ENCODE data around the gene SLC50A1.
"Not testable (repeated sequence)": the region's sequence is repeated elsewhere in the genome, so short reads cannot be mapped to it uniquely, and the experiment has no call there.

SLC50A1 gene

DNA sequence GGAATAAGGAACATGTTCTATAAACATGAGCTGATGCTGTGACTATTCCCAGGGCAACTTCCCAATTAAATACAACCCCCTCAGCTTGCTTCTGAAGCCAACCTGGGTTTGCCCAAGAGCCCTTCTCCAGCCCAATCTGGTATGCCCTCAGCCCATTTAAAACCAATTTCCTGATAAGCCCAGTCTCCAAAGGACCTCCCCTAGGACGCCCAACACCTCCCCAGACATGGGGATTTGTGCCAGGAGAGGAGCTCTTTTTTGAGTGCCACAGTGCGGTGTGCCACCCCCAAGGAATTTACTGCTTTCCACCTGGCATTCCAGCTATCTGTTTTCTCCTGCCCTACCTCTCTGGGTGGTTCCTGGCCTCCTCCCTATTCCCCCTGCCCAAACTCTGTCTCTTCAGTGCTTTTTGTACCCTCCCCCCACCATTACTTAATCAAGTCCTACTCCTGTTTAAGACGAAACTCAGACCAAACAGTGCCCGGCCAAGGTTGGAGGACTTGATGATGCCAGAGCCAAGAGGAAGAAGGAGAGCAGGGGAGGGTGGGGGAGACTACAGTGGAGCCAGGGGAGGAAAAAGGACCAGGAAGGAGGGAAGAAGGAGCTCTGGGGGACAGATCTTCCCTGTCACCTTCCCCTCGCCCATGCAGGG, 19.4 kb upstream of the SLC50A1 start:
- no peak for DNase-seq (ENCODE audit: low read depth, low spot score)

- DNase-seq (ENCODE audit: low read depth, low spot score) = no peak
These were observed 18.0 kb upstream of the SLC50A1 start for GRCh38 chr1:155117610-155118009.

DNA sequence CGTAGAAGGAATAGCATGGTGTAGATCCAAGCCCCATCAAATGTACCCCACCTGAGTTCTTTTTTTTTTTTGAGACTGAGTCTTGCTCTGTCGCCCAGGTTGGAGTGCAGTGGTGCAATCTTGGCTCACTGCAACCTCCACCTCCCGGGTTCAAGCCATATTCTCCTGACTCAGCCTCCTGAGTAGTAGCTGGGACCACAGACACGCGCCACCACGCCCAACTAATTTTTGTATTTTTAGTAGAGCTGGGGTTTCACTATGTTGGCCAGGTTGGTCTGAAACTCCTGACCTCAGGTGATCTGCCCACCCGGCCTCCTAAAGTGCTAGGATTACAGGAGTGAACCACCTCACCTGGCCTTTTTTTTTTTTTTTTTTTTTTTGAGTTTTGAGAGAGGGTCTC, 17.6 kb upstream of the SLC50A1 start:
- not testable (repeated sequence) for DNase-seq (ENCODE audit: low read depth, low spot score)

DNA sequence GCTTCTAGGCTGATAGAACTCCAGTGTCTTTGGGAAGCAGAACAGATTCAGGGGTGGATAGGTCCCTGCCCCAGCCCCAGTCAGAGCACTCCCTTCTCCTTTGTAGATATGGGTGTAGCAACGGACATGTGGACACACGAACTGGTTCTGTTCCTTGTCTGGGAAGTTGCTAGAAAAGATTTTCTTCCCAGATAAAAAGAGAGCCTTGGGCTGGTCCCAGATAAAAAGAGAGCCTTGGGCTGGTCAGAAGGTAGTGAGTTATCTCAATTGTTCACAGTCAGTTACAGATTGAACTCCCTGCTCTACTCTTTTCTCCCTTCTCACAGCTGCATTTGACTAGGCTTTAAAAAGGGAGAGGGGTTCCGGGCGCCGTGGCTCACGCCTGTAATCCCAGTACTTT, 15.4 kb upstream of the SLC50A1 start:
- DNase-seq (ENCODE audit: low read depth, low spot score) = no peak

DNA sequence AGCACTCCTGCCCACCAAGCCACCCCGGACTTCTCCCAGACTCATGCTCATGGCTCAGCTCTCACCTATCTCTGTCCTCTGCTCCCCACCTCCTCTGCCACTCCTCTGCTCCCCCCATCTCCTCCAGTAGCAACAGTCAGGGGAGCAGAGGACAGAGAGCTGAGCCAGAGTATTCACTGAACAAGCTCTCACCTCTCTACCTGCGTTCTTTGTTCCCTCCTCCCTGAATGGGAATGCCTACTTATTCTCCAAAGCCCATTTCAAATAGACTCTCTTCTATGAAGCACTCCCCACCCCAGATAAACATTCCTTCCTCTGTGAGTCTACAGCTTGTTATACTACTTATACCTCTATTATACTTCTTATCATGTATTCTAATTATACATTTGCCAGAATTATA, 14.4 kb upstream of the SLC50A1 start:
- no peak for DNase-seq (ENCODE audit: low read depth, low spot score)

DNA sequence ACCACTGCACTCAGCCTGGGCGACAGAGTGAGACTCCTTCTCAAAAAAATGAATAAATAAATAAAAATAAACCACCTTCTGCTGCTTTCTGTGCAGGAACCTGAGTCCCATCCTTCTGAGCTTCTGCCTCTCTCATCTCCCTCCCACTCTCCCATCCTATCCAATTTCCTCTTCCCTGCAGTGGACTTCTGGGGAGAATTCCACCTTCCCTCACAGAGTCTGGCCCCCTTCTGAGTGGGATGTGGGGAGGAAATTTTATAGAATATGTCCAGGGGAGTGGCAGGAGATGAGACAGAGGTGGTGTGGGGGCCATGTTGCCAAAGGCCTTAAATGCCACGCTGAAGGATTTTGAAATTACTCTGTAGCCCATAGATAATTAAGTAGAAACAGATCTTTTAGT, 13.3 kb upstream of the SLC50A1 start:
- DNase-seq (ENCODE audit: low read depth, low spot score) = no peak

GRCh38 chr1:155123801-155124200, 11.9 kb upstream of the SLC50A1 start:
- DNase-seq (ENCODE audit: low read depth, low spot score) = no peak

DNA sequence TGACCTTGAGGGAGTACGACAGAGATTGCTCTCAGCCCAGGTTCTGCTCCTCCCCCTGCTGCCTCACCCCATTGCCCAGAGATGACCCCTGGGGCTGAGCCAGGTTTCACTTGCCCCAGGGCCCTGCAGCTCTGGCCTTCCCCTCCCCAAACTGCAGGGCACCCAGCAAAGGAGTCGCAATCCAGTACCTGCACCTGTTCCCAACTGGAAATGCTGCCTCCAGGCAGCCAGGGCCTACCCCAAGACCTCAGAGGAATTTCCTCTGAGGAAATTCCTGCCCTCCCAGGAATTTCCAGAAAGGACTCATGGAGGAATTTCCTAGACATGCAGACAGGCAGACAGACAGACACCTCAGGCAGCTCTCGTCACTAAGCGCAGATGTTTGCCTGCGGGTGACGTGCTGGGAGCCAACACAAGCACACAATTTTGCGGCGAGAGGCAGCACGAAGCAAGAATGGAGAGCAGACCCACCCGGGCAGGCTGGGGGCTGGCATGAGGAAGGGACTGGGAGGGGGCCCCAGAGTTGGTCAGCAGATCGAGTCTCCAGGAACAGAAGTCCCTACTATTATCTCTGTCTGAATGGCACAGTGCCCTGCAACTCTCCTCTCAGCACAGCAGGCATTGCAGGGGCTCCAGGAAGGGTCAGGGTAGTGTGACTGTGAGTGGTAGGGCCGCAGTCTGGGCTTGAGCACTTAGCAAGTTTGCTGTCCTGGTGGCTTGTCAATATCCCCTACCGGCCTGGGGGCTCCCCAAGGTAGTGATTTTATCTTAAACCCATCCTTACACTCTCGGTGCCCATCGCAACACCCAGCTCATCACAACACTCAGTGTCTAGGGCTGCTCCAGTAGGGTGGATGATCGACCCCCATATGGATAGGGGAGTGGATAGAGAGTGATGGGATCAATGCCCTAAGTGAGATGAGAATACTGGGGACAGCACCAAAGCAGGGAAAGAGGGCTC, 10.9 kb upstream of the SLC50A1 start:
- peak; percentile 54 for DNase-seq (ENCODE audit: low read depth, low spot score)

DNA sequence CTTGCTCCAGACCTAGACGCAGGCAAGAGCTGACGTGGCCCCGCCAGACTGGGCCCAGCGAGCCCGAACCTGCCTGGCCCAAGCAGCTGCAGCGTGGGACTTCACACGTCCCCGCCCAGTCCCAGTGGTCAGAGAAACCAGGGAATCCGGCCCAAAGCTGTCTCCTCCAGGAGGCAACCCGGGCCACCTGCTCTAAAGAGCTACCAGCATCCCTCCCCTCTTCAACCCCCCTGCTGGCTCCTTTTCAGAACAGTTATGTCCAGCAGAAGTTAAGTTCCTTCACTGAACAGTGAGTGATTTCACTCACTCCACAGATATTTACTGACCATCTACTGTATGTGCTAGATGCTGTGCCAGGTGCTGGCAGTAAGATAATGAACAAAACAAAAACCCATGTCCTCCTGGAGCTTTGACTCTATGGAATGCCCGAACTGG, 10.1 kb upstream of the SLC50A1 start:
- DNase-seq (ENCODE audit: low read depth, low spot score) = peak; percentile 9

DNA sequence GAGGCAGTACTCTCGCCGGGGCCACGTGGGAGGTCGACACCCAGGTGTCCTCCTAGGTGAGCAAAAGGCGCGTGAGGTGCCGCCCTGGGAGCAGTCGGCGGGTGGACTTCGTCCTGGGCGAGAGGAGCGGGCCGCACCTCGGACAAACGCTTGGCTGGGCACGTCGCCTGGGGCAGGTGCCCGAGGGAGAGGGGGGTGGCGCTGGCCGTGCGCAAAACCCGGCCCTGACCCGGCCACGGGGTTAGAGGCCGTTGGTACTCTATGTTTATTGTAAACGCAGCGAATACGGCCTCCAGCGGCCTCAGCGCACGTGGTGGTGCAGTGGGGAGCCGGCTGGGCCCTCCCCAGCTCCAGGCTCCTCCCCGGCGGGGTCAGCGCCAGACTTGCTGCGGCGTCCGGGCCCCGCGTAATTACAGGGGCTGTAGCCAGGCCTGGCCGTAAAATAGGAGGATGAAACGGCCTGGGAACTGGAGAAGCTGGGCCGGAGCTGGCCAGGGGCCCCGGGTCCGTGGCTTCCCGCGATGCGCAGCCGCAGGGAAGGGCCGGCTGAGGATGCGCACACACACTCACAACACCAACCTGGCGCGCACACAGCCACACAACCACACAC, 9.6 kb upstream of the SLC50A1 start:
- DNase-seq (ENCODE audit: low read depth, low spot score) = peak; percentile 52

DNA sequence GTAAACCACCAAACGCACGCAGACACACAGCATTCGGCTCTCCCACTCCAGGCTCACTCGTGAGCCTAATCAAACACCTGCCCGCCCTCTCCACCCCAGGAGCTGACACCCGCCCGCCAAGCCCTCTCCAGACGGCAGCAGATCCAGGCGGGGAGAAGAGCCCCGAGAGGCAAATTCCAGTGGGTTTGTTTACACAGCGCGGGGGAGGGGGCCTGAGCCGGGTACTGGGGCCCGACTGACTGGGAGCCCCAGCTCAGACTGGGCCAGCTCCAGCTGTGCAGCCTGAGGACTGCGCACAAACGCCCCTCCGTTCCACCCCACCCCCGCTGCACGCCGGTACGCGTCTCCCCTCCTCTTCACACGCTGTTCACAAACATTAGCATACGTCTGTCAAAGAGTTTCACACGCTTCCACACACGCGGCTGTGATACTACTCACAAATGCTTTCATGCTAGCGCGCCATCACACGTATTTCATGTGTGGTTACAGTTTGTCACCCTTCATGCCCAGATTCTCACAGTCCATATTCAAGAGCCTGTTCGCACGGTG, 9.0 kb upstream of the SLC50A1 start:
- DNase-seq (ENCODE audit: low read depth, low spot score) = peak; percentile 60

GRCh38 chr1:155127105-155127966, 8.3 kb upstream of the SLC50A1 start, which contains the start of gene EFNA1:
Gene EFNA1, plus strand, starts transcription at chr1:155127876. Its CDS starts 102 bp downstream, at chr1:155127978.
- peak; percentile 78 for DNase-seq (ENCODE audit: low read depth, low spot score)

- no peak for DNase-seq (ENCODE audit: low read depth, low spot score)
These were observed 7.5 kb upstream of the SLC50A1 start for GRCh38 chr1:155127967-155128754.

GRCh38 chr1:155128755-155129473, 6.7 kb upstream of the SLC50A1 start:
- peak; percentile 26 for DNase-seq (ENCODE audit: low read depth, low spot score)

DNA sequence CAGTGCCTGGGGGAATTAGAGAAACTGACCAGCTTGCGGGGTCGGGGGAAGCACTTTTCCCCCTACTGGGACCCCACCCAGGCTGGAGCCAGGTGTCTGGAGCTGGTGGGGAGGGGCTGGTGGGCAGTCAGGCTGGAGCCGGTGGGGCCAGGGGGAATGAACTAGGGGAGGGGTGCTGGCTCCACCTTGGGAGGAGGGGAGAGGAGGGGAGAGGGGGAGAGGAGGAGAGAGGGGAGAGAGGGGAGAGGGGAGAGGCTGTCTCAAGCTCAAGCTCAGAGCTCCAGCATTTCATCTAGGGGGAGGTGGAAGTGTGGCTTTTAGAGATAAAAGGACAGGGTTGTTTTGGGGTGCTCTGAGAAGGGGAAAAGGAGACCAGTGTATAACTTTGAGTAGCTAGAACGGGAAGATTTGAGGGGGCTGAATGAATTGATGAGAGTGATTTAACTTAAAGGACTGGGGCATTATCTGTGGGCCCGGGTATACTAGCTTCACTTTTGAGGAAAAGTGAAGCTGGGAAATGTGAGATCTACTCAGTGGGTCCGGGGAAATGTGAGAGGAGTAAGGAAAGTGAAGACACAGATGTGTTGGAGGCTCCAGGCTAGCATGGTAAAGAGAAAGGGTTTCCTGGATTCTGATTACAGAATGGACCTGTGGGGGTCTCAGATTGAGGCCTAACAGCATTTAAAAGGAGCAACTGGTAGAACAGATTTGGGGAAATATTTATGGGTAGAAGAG, 5.2 kb upstream of the SLC50A1 start:
- no peak for DNase-seq (ENCODE audit: low read depth, low spot score)

DNA sequence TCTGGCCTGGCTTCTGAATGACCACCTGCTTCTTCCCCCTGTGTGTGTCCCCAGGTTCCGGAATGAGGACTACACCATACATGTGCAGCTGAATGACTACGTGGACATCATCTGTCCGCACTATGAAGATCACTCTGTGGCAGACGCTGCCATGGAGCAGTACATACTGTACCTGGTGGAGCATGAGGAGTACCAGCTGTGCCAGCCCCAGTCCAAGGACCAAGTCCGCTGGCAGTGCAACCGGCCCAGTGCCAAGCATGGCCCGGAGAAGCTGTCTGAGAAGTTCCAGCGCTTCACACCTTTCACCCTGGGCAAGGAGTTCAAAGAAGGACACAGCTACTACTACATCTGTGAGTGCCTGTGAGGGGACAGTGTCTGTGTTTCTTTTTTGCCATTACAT, 4.4 kb upstream of the SLC50A1 start:
- no peak for DNase-seq (ENCODE audit: low read depth, low spot score)

GRCh38 chr1:155131856-155132255, 3.8 kb upstream of the SLC50A1 start:
- DNase-seq (ENCODE audit: low read depth, low spot score) = no peak

DNA sequence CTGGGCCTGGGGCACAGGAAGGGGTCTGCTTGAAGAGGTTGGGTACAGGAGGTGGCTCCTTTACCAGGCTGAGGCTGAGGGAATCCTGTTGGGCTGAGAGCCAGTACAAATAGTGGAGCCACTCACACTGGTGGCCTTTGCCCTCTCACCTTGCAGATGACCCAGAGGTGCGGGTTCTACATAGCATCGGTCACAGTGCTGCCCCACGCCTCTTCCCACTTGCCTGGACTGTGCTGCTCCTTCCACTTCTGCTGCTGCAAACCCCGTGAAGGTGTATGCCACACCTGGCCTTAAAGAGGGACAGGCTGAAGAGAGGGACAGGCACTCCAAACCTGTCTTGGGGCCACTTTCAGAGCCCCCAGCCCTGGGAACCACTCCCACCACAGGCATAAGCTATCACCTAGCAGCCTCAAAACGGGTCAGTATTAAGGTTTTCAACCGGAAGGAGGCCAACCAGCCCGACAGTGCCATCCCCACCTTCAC, 1.8 kb upstream of the SLC50A1 start:
- no peak for DNase-seq (ENCODE audit: low read depth, low spot score)

GRCh38 chr1:155134322-155134721, 1.3 kb upstream of the SLC50A1 start:
- DNase-seq (ENCODE audit: low read depth, low spot score) = peak; percentile 31
